Esophagus squamous epithelium (tissue), 4 donors: ENCODE data around the gene LILRA2.

Experiments used
- POLR2A ChIP-seq, 4 donors: fragments of 450-650 bp; IDR thresholded peaks; one replicate each; pipeline ENCODE4 v1.6.1; 2017; ENCODE audit warnings: antibody characterized with exemption in 4 of 4, mild to moderate bottlenecking in 4 of 4, moderate library complexity in 3 of 4
- TF ChIP-seq, protein P1 (sequence below), 6 experiments: fragments of 450-650 bp in 4 of 6; fragments of 200-600 bp in 2 of 6; sonication (generic) in 2 of 6; IDR thresholded peaks; one replicate each; pipeline ENCODE4 v1.5.1; 2016 to 2019; ENCODE audit warnings: antibody characterized with exemption in 6 of 6, mild to moderate bottlenecking in 4 of 6, moderate library complexity in 4 of 6

- TF ChIP-seq, protein P1, sequence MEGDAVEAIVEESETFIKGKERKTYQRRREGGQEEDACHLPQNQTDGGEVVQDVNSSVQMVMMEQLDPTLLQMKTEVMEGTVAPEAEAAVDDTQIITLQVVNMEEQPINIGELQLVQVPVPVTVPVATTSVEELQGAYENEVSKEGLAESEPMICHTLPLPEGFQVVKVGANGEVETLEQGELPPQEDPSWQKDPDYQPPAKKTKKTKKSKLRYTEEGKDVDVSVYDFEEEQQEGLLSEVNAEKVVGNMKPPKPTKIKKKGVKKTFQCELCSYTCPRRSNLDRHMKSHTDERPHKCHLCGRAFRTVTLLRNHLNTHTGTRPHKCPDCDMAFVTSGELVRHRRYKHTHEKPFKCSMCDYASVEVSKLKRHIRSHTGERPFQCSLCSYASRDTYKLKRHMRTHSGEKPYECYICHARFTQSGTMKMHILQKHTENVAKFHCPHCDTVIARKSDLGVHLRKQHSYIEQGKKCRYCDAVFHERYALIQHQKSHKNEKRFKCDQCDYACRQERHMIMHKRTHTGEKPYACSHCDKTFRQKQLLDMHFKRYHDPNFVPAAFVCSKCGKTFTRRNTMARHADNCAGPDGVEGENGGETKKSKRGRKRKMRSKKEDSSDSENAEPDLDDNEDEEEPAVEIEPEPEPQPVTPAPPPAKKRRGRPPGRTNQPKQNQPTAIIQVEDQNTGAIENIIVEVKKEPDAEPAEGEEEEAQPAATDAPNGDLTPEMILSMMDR (IDR thresholded peaks at IDR 0.05), result no peak
- TF ChIP-seq POLR2A (IDR thresholded peaks at IDR 0.05), result no peak
Observed at GRCh38 chr19:54587026-54587425, 13.4 kb downstream of the LILRA2 start.
